KOPT-K1 (cell line): ENCODE measurements around the gene PIGBOS1.
"Not testable (repeated sequence)": the region's sequence is repeated elsewhere in the genome, so short reads cannot be mapped to it uniquely, and the experiment has no call there.

ENCODE experiments used
- H3K27ac ChIP-seq: fragments of 200-600 bp; sonication (generic); 2 replicates; pipeline ENCODE4 v1.5.1; 2016; ENCODE audit warnings: antibody characterized with exemption, mild to moderate bottlenecking, low read depth, low read length; ENCODE audit not compliant: poor library complexity, severe bottlenecking
- H3K36me3 ChIP-seq: fragments of 200-600 bp; sonication (generic); 2 replicates; pipeline ENCODE4 v1.5.1; 2017; ENCODE audit warnings: antibody characterized with exemption, mild to moderate bottlenecking, low read length, moderate library complexity; ENCODE audit not compliant: insufficient read depth
- H3K9me3 ChIP-seq: fragments of 200-600 bp; sonication (generic); 2 replicates; pipeline ENCODE4 v1.5.1; 2017; ENCODE audit warnings: antibody characterized with exemption, low read length, mild to moderate bottlenecking; ENCODE audit not compliant: insufficient read depth, poor library complexity, severe bottlenecking

Gene PIGBOS1

DNA sequence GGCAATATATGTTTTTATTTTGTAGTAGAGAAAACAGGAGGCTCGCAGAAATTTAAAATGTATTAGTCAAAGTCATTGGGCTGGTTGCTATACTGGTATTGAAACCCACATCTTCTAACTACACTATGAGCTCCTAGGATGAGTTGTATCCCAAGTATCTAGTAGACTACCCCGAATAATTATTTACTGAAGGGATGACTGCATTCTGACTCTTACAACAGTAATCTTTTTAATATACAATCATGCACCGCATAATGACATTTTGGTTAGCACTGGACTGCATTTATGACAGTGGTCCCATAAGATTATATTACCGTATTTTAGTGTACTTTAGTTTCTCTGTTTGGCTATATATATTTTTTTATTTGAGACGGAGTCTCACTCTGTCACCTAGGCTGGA lies 15.4 kb upstream of the PIGBOS1 start:
- H3K9me3 ChIP-seq: no peaks in the 10 kb centered on the region
- peaks cover 83% of the 10 kb centered on the region for H3K36me3 ChIP-seq
- no peak overlapping the region for H3K27ac ChIP-seq

DNA sequence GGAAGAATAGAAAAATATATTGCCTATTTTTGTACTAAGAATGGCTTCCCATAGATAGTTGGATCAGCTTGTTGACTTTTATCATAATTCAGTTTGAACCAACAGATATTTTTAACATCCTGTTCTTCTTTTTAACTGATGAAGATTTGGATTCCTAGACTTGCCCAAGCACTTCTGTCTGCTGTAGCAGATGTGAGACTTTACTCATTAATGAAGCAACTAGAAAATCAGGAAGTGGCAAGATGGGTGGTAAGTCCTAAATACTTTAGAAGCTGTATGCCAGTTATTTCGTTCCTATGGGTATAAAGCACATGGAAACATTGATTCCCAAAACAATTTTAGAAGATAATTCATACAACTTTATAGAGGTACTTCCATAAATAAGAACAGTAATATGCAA lies 8.5 kb upstream of the PIGBOS1 start:
- no peak overlapping the region for H3K27ac ChIP-seq
- no peaks in the 10 kb centered on the region for H3K9me3 ChIP-seq
- peaks cover 49% of the 10 kb centered on the region for H3K36me3 ChIP-seq

DNA sequence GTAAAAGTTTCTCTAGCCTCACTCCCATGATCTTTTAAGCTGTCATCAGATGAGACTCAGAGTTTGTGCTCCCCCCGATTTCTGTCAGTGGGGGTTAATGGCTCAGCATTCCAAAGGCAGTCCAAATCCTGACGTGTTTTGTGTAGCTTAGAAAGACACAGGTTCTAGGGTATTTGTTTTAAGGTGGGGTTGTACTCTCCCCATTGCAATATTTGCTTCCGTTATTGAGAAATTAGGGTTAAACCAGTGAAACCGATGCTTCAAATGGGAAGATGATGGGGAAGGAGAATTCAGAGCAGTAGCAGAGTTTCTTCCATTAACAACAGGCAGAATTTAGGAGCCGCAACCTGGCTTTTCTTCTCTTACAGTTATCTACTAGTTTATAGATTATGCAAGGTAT lies 3.5 kb upstream of the PIGBOS1 start:
- no peak overlapping the region for H3K27ac ChIP-seq
- no peaks in the 10 kb centered on the region for H3K9me3 ChIP-seq
- H3K36me3 ChIP-seq: peaks cover 8% of the 10 kb centered on the region; the same call in 1 of the 2 replicates

DNA sequence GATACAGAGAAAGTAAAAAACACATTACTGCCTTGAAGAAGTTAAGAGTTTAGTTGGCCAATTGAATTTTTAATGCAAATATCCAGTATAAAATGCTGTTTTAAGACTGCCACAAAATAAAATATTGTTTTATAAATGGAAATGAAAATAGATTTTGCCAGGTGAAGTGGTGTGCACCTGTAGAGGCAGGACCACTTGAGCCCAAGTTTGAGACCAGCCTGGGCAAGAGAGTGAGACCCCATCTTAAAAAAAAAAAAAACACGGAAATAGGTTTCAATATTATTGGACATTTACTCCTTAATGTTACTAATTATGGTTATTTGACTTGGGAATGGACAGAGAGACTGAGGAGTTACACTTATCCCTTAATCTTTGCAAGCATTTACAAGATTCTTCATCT lies 2.0 kb upstream of the PIGBOS1 start:
- no peak overlapping the region for H3K27ac ChIP-seq
- no peaks in the 10 kb centered on the region for H3K9me3 ChIP-seq
- peaks cover 5% of the 10 kb centered on the region; the same call in 1 of the 2 replicates for H3K36me3 ChIP-seq

DNA sequence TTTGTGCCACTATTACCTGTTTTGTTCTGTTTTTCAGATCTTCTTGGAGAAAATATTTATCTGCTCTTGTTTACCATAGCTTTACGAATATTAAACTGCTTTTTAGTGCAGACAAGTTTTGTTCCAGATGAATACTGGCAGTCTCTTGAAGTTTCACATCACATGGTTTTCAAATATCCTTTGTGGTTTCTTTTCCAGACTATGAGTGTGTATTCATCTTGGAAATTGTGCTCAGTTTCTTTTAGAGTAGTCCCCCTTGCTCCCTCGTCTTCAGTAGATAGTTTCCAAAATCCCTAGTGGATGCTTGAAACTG lies 1.3 kb upstream of the PIGBOS1 start:
- H3K27ac ChIP-seq: peak overlapping the region; percentile 97

DNA sequence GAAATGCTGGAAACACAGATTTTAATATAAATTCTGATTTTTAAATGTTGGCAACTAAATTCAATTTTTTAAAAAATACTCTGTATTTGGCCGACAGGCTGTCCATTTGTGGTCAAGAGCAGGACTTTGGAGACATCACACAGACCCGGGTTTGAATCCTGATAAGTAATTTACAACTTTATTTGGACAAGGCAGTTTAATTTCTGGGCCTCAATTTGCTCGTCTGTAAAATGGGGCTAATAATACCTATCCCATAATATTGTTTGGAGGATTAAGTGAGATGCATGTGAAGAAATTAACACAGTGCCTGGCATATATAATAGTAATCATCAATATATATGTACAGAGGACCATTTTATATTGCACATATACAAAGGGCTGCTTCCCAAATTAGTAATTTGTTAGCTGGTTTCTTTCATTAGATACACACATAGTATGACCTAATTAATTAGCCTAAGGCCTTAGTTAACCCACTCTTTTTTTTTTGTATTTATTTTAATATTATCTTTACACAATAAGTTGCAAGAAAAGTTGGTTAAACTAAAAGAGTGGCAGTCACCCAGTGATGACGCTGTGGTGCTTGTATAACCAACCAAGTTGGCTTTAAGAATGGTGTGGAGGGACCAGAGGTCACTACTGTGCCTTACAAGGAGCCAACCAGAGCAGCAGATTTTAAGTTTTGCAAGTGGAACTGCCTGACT lies 764 bp upstream of the PIGBOS1 start:
- Histone ChIP-seq H3K36me3 (peaks cover 2% of the 10 kb centered on the region; the same call in 1 of the 2 replicates), H3K27ac (peak overlapping the region; percentile 97), H3K9me3 (no peaks in the 10 kb centered on the region)

More for the DNA sequence above, 1.3 kb upstream of the PIGBOS1 start:
- Histone ChIP-seq H3K36me3 (peaks cover 5% of the 10 kb centered on the region; the same call in 1 of the 2 replicates), H3K9me3 (no peaks in the 10 kb centered on the region)

DNA sequence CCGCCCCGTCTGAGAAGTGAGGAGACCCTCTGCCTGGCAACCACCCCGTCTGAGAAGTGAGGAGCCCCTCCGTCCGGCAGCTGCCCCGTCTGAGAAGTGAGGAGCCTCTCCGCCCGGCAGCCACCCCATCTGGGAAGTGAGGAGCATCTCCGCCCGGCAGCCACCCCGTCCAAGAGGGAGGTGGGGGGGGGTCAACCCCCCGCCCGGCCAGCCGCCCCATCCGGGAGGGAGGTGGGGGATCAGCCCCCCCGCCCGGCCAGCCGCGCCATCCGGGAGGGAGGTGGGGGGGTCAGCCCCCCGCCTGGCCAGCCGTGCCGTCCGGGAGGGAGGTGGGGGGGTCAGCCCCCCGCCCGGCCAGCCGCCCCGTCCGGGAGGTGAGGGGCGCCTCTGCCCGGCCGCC lies 16.1 kb downstream of the PIGBOS1 start:
- not testable (repeated sequence) for H3K9me3 ChIP-seq, H3K27ac ChIP-seq, H3K36me3 ChIP-seq

DNA sequence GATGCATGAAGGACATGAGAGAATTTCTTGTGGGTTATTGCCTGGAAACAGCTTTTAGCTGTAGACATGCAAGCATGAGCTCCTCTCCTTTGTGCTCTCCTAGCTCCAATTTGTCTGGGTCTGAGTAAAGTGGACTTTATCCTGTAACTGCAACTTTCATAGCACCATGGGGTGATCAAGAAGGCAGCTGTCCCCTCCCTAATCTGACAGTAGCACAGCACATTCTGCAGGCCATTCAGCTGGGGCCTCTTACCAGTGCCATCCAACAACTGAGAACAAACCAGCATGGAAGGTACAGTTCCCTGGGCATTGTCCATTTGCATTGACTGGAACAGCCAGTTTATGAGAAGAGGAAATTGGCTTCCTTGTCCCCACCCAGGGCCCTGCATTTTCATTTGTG lies 21.6 kb downstream of the PIGBOS1 start:
- Histone ChIP-seq H3K27ac (no peak overlapping the region), H3K36me3 (no peaks in the 10 kb centered on the region), H3K9me3 (no peaks in the 10 kb centered on the region)

DNA sequence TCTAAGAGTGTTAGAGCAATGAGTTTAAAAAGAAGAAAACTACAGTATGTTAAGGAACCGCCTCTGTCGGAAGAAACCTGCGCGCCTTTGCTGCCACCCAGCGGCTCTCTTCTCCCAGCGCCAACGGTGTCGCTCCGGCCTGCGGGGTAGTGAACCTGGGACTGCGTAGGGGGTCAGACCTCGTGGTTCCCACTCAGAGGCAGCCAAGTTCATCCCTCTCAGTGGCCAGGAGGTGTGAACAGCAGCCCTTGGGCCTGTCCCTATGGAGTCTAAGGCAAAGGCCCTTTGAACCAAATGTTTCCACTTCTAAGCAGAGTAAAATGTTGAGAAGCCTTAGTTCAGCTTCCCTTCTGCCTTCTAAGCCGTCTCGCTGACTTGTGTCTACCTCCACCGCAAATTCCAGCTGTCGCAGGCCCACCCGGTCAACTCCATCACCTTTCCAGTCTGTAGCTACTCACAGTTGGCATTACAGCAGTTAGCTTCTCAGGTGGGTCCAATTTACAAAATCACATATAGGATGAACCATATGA lies 28.3 kb downstream of the PIGBOS1 start:
- Histone ChIP-seq H3K27ac (peak overlapping the region; percentile 65), H3K9me3 (no peaks in the 10 kb centered on the region), H3K36me3 (no peaks in the 10 kb centered on the region)

DNA sequence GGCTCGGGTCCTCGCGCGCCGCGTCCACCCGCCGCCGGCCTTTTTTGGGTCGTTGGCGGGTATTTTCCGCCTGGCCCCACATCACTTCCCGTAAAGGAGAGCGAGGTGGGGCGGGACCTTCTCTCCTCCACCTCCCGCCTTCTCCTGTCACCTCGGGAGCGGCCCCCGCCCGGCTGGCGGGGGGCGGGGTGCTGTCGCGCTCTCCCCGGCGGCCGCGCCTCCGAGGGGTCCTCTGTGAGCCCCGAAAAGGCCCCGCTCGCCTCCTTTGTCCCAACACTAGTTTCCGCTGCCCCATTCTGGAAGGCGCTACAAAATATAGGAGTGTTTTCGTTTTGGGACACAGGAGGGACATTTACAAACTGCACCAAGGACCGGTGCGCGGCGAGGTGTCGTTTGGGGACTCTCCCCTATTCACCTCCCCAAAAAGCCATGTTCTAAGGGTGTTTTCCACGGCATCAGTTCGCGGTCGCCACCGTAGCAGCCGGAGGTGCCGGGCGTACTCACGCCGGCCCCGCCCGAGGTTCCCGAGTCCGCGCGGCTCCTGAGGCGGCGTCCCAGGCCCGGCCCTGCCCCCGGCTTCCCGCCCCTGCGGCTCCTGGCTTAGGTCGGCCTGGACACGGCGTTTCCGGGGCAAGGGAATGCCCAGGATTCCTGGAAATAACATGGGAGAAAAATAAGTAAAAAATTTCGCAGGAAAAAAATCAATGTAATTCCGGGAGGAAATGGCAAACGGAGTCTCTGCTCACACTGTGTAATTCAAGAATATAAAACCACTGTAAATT lies 29.0 kb downstream of the PIGBOS1 start, which contains the start of gene RAB27A:
Gene RAB27A (minus strand): TSS at position 68 of the 782 bp plus-strand sequence. CDS start 54,879 bp downstream, outside the sequence.
- no peaks in the 10 kb centered on the region for H3K9me3 ChIP-seq
- no peaks in the 10 kb centered on the region for H3K36me3 ChIP-seq
- peak within 1 kb of the TSS; percentile 65 for H3K27ac ChIP-seq

DNA sequence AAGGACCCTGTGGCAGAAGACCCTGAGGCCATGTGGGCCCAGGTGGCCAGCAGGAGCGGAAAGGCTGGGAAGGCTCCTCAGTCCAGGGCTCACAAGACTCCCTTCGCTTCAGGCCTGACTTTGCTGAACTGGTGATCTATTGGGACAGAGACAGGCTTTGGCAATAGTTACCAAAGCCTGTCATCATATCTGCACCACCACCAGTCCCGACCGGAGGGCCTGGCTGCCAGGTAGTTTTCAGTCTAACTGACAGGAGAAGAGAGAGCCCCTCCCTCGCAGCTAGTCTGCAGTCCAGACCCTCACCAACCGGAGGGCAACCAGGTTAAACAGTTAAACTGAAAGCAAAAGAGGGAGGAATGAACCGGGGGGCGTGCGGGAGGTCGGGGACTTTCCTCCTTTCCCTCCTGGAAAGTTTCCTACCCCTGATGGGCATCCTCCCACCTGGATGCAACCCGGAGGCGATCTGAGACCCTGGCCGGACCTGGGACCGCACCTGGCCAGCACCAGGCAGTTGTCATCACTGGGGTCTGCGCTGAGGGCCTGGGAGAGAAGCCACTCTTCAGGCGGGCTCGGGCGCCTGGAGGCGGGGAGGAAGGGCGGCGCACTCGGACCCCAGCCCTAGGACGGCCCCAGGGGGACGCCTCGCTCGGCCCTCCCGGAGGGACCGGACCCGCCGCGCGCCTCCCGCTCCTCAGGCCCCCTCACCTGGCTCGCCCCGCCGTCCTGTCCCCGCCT lies 29.7 kb downstream of the PIGBOS1 start:
- Histone ChIP-seq H3K27ac (peak overlapping the region; percentile 65), H3K9me3 (no peaks in the 10 kb centered on the region), H3K36me3 (no peaks in the 10 kb centered on the region)

DNA sequence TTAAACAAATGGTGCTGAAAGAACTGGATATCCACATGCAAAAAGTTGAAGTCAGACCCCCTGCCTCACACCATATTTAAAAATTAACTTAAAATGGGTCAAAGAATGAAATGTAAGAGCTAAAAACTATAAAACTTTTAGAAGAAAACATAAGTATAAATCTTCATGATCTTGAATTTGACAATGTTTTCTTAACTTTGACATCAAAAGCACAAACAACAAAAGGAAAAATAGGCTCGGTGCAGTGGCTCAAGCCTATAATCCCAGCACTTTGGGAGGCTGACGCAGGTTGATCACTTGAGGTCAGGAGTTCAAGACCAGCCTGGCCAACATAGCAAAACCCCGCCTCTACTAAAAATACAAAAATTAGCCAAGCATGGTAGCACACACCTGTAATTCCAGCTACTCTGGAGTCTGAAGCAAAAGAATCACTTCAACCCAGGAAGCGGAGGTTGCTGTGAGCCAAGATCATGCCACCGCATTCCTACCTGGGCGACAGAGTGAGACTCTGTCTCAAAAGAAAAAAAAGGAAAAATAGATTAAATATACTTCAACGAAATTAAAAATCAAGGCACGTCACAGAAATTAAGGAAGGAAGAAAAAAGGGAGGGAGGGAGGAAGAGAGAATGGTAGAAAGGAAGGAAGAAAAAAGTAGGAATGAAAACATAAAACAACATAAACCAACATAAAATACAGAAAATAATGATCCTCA lies 30.8 kb downstream of the PIGBOS1 start:
- peak overlapping the region; percentile 65 for H3K27ac ChIP-seq
- no peaks in the 10 kb centered on the region for H3K36me3 ChIP-seq
- H3K9me3 ChIP-seq: no peaks in the 10 kb centered on the region

DNA sequence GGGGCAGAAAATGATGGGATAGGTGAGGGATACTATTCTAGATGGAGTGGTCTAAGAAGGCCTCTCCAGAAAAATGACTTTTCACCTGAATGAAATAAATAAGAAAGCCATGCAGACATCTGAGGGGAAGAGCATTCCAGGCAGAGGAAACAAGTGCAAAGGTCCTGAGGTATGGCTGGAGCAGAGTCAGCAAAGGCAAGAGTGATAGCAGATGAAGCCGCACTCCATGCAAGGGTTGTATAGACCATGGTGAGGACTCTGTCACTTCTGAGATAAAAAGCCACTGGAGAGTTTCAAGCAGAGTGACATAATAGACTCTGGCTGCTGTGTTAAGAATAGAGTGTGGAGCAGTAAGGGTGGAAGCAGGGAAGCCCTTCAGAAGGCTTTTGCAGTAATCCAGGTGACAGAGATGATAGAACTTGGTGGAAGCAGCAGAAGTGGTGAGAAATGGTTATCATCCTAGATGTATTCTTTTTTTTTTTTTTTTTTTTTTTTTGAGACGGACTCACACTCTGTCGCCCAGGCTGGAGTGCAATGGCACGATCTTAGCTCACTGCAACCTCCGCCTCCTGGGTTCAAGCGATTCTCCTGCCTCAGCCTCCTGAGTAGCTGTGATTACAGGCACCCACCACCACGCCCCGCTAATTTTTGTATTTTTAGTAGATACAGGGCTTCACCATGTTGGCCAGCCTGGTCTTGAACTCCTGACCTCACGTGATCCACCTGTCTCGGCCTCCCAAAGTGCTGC lies 32.3 kb downstream of the PIGBOS1 start:
- not testable (repeated sequence) for H3K9me3 ChIP-seq, H3K36me3 ChIP-seq, H3K27ac ChIP-seq

DNA sequence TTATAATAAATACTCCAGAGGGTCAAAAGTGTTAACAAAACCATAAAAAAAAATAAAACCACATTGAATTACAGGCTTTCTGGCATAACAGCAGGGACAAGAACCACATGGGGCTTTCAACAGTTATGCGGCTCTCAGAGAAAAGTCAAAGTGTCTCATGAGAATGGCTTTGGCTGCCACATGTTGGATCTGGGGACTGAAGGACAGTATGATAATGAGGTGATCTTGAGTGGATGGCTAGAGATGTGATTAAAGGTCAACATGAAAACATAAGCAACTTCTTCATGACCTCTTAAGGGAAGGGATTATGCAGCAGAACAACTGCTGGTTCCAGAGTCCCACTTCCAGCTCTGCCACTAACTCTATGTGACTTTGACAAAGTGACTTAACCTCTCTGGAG lies 34.5 kb downstream of the PIGBOS1 start:
- Histone ChIP-seq H3K36me3 (no peaks in the 10 kb centered on the region), H3K9me3 (no peaks in the 10 kb centered on the region), H3K27ac (no peak overlapping the region)
